Ectodermal cell (in vitro differentiated cells): ENCODE measurements around the gene ERFL.

ENCODE experiments used
- H3K27ac ChIP-seq: 2 replicates; pipeline ENCODE4 v1.7.0; 2013; ENCODE audit warnings: mild to moderate bottlenecking, low read depth, low read length; ENCODE audit not compliant: insufficient read depth, poor library complexity, severe bottlenecking
- H3K27me3 ChIP-seq: 2 replicates; pipeline ENCODE4 v1.7.0; 2013; ENCODE audit warnings: mild to moderate bottlenecking, low read length; ENCODE audit not compliant: insufficient read depth, control insufficient read depth, poor library complexity, severe bottlenecking
- H3K36me3 ChIP-seq: one replicate; pipeline ENCODE4 v1.7.0; 2013; ENCODE audit warnings: low read length; ENCODE audit not compliant: control insufficient read depth, insufficient read depth
- H3K4me1 ChIP-seq: one replicate; pipeline ENCODE4 v1.7.0; 2013; ENCODE audit warnings: low read length; ENCODE audit not compliant: control insufficient read depth, insufficient read depth
- H3K4me3 ChIP-seq: 2 replicates; pipeline ENCODE4 v1.7.0; 2013; ENCODE audit warnings: low read depth, low read length, control low read depth; ENCODE audit not compliant: insufficient read depth
- H3K9me3 ChIP-seq: 2 replicates; pipeline ENCODE4 v1.7.0; 2013; ENCODE audit warnings: mild to moderate bottlenecking, low read length, moderate library complexity; ENCODE audit not compliant: control insufficient read depth
- WGBS, 2 experiments: methylation state at CpG; one replicate each; pipeline ENCODE4 v1.1.7; 2013; ENCODE audit warnings: missing lambda C conversion rate in 2 of 2; 5-methylcytosine and 5-hydroxymethylcytosine counted together

The ERFL gene

DNA sequence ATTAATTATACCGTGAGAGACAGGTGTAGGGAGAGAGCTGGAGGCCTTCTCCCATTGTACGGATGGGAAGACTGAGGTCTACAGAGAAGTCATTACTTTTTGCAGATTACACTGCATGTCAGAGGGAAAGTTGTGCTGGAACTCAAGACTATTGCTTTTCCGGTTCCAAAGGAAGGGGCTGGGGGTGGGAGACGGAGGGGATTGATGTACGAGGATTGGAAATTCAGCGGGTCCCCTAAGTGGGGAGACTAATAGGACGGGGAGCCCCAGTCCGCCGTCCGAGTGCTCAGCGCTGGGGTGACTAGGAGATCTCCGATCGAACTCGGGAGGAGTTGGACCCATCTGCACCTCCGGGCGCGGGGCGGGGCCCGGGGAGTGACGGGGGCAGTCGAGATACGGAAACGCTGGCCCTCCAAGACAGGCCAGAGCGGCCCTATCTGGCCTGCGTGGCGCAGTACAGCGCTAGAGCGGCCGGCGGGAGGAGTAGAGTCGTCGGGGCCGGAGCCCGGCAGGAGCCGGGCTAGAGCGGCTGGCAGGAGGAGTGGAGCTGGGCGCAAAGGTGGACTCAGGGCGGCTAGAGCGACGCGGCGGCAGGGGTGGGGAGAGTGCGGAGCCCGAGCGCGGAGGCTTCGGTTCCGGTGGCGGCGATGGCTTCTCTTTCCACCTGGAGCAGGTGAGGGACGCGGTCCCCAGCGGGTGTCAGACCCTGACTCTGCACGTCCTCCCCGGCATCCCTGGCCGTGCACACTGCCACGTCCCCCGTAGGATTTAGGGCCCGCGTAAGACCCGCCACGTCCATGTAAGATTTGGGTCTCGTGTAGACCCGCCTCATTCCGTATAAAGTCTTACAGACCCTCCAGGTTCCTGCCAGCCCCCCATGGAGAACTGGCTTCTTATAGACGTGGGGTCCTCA lies 44.2 kb downstream of the ERFL start:
- Histone ChIP-seq H3K36me3 (no peaks in the 10 kb centered on the region), H3K27me3 (peaks cover 33% of the 10 kb centered on the region), H3K9me3 (no peaks in the 10 kb centered on the region), H3K4me3 (peak overlapping the region; percentile 60), H3K4me1 (peaks cover 10% of the 10 kb centered on the region), H3K27ac (no peak overlapping the region)
- WGBS, 2 experiments = 1% methylated on average over 66 of the region's 66 CpGs

DNA sequence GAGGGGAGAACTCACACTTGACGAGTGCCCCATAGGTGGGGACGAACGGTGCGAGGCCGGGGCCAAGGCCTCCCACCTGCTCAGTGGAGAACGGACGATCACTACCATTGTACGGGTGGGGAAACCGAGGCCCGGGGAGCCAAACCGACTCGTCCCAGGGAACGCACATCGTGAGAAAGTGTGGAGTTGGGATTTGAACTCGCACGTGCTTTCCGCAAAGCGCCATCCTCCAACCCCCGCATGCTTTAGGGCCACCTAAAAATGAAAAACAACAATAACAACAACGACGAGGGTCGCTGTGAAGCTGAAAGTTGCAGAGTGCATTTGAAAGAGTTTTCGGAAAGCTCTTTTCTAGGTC lies 44.8 kb downstream of the ERFL start:
- H3K4me3 ChIP-seq = peak overlapping the region; percentile 60
- no peaks in the 10 kb centered on the region for H3K9me3 ChIP-seq
- 4% methylated on average over 23 of the region's 23 CpGs for WGBS, 2 experiments
- H3K36me3 ChIP-seq = no peaks in the 10 kb centered on the region
- no peak overlapping the region for H3K27ac ChIP-seq
- peaks cover 10% of the 10 kb centered on the region for H3K4me1 ChIP-seq
- peaks cover 33% of the 10 kb centered on the region for H3K27me3 ChIP-seq

DNA sequence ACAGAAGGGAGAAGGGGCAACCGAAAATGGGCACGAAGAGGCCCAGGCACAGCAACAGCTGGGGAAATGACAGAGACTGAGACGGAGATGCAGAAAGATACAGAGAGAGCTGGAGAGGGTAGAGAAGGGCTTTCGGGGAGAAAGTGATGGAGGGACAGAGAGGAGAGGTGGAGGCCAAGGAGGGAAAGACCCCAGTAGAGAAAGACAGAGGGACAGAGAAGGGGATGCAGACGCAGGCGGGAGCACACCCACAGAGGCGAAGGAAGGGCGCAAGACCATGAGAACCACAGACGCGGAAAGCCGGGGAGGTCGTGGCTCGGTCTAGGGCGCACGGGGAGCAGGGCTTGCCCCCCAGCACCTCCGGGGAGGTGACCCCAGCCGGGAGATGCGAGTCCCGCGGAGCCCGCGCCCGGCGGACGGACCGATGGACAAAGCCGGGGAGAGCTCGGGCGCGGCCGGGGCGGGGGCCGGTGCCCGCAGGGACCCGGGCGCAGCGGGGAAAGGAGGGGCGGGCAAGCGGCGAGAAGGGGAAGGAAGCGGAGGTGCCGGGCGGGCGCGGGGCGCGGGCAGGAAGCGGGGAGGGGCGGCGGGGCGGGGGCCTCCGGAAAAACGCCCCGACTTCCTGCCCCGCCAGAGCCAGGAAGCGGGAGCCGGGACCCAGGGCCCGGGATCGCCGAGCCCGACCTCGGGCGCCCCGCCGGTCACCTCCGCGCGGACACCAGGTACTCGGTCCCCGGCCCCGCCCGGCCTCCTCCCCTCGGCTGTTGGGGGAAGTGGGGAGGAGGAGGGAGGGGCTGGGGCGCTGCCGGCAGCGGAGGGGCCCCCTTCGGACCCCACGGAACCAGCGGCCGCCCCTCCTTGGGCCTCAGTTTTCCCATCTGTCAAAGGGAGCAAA lies 45.4 kb downstream of the ERFL start, which contains the start of gene ARHGEF1:
Gene ARHGEF1, plus strand, starts transcription at position 617 of the 895 bp plus-strand sequence. CDS start 4,899 bp downstream, outside the sequence.
- Histone ChIP-seq H3K4me1 (peaks cover 10% of the 10 kb centered on the region), H3K27ac (no peak within 1 kb of the TSS), H3K36me3 (no peaks in the 10 kb centered on the region), H3K9me3 (no peaks in the 10 kb centered on the region), H3K27me3 (peaks cover 33% of the 10 kb centered on the region), H3K4me3 (peak within 1 kb of the TSS; percentile 60)
- 2 to 3% methylated on average over 80 of the region's 80 CpGs for WGBS, 2 experiments

DNA sequence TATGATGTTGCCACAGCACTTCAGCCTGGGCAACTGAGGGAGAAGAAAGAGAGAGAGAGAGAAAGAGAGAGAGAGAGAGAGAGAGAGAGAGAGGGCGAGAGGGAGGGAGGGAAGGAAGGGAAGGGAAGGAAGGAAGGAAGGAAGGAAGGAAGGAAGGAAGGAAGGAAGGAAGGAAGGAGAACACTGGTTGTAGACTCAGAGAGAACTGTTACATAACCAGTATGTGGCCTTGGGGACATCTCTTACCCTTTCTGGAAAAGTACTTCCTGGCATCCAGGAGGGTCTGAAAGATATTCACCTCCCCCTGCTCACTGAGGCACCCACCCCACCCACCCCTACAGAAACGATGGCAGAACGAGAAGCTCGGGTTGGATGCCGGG lies 47.9 kb downstream of the ERFL start:
- H3K27me3 ChIP-seq = peaks cover 33% of the 10 kb centered on the region
- H3K4me3 ChIP-seq = no peak overlapping the region
- no peaks in the 10 kb centered on the region for H3K9me3 ChIP-seq
- no peak overlapping the region for H3K27ac ChIP-seq
- no peaks in the 10 kb centered on the region for H3K36me3 ChIP-seq
- H3K4me1 ChIP-seq = peaks cover 10% of the 10 kb centered on the region
- WGBS, 2 experiments = 81 to 88% methylated on average over 4 to 5 of the region's 5 CpGs

DNA sequence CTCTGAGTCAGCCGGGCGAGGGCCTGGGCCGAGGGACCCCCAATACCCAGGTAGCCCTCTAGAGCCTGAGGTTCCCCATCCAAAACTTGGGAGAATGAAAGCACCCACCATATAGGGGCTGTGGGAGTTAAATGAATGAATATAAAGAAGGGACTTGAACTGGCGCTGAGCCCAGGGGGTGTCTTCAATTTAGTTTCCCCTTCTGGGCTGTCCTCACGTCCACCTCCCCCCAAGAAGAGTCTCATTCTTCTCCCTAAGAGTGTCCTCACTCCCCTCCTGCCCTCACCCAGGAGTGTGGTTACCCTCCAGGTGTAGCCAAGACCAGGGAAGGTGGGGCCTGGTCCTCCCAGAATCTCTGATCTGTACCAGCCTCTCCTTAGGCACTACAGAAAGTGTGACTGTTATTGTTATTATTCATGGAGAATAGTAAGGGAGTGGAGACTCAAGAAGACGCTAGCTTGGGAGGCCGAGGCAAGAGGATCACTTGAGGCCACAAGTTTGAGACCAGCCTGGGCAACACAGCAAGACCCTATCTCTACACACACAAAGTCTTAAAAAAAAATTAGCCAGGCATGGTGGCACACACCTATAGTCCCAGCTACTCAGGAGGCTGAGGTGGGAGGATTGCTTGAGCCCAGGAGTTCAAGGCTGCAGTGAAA lies 48.5 kb downstream of the ERFL start:
- Histone ChIP-seq H3K9me3 (no peaks in the 10 kb centered on the region), H3K36me3 (no peaks in the 10 kb centered on the region), H3K4me3 (no peak overlapping the region), H3K4me1 (peaks cover 7% of the 10 kb centered on the region), H3K27ac (no peak overlapping the region), H3K27me3 (peaks cover 33% of the 10 kb centered on the region)
- WGBS, 2 experiments = 86 to 90% methylated on average over 7 of the region's 7 CpGs

DNA sequence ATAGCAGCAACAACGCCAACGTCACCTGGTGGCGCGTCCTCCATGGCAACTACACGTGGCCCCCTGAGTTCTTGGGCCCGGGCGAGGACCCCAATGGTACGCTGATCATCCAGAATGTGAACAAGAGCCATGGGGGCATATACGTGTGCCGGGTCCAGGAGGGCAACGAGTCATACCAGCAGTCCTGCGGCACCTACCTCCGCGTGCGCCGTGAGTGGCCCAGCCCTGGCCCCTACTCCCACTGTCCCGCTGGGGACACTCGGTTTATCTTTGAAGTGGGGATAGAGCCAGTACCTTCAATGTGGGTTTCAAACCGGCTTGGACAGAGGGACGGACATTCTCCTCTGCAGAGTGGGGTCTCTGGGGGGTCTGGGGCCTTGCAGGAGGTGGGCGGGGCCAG lies 49.2 kb downstream of the ERFL start:
- H3K27ac ChIP-seq = no peak overlapping the region
- H3K27me3 ChIP-seq = peaks cover 33% of the 10 kb centered on the region
- 89 to 92% methylated on average over 21 of the region's 21 CpGs for whole genome bisulfite sequencing, 2 experiments
- no peaks in the 10 kb centered on the region for H3K36me3 ChIP-seq
- H3K4me1 ChIP-seq = peaks cover 4% of the 10 kb centered on the region
- H3K9me3 ChIP-seq = no peaks in the 10 kb centered on the region
- H3K4me3 ChIP-seq = no peak overlapping the region

DNA sequence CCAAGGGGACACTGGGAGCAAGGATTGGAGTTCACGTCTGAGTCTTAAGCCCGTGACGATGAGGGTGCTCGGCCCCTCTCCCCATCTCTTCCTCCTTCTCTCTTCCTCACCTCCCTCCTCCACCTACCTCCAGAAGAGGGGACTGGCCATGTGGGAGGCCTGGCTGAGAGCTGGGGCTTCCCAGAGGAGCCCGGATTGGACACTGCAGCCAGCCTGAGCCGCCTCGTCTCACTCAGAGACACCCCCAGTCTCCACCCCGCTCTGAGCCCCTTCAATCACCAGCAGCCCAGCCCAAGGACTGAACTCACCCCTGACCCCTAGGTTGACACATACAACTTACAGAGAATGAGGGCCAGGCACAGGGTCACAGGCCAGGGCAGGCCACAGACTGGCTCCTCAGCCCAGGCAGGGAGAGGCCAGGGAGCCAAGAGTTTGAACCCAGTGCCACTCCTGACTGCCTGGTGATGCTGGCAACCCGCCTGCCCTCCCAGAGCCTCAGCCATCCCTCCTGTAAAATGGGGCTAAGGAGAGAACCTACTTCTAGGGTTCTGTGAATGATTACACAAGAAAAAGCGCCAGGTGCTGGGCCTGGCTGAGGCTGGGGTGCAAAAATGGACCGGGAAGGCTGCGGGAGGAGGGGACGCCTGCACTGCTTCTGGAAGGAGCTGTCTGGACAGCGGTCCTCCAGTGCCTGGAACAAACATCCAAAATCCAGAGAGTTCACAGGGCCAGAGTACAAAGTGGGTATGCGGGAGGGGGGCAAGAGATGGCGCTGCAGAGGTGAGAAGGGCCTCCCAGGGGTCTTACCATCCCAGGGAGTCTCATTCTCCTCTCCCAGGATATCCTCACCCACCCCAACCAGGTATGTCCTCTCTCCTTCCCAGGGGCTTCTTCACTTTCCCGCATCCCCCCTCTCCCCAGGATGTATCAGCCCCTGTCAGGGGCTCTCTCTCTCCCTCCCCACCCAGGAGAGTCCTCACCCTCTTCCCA lies 50.0 kb downstream of the ERFL start:
- Histone ChIP-seq H3K4me3 (no peak overlapping the region), H3K36me3 (no peaks in the 10 kb centered on the region), H3K9me3 (no peaks in the 10 kb centered on the region), H3K27ac (no peak overlapping the region), H3K4me1 (peaks cover 4% of the 10 kb centered on the region), H3K27me3 (peaks cover 26% of the 10 kb centered on the region)
- WGBS, 2 experiments = 84 to 85% methylated on average over 17 of the region's 17 CpGs

DNA sequence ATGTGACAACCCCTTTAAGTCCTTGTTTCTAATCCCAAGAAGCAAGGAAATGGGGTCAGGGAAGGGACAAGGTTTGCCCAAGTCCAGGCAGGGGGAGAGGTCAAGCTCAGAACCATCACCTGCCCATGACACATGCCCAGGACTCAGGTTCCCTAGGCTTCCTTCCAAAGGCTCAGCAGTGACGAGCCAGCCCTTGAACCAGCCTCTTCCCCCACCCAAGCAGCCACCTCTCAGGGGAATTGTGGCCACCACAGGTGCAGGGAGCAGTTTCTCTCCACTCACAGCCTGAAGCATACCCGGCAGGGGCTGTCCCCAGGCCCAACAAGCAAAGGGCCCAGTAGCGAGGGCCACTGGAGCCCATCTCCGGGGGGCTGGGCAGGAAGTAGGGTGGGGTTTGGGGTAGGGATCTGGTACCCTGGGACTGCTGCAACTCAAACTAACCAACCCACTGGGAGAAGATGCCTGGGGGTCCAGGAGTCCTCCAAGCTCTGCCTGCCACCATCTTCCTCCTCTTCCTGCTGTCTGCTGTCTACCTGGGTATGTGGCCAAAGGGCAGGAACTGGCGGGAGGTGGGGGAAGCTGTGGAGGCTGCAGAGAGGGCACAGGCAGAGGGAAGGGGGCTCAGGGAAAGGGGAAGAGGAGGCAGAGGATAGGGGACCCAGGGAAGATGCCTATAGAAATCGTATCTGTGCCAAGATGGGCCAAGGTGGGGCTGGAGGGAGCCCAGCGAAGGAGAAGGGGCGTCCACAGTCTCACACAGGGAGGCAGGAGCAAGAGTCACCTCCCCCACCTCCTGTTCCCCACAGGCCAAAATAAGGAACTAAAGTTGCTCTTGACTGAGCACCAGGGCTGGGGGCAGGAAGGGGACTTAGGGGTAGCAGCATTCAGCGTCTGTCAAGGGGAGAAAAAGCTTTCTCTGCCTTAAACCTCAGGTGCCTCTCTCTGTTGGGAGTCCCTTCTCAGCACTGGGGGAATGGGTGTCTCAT lies 51.1 kb downstream of the ERFL start, which contains the start of gene CD79A:
Gene CD79A, plus strand, starts transcription at position 433 of the 986 bp plus-strand sequence. Its CDS starts 26 bp downstream, at position 459.
- Histone ChIP-seq H3K4me3 (no peak within 1 kb of the TSS), H3K9me3 (no peaks in the 10 kb centered on the region), H3K4me1 (peaks cover under 1% of the 10 kb centered on the region), H3K27me3 (peaks cover 15% of the 10 kb centered on the region), H3K36me3 (no peaks in the 10 kb centered on the region), H3K27ac (no peak within 1 kb of the TSS)
- 67 to 72% methylated on average over 9 of the region's 9 CpGs for WGBS, 2 experiments
